Effector CD8-positive, alpha-beta T cell (primary cell): ENCODE data around the gene MYOCD.

Source experiments
- DNase-seq: peaks from one replicate; lab custom pipeline; 2025; lab: John Stamatoyannopoulos, UW

MYOCD gene

DNA sequence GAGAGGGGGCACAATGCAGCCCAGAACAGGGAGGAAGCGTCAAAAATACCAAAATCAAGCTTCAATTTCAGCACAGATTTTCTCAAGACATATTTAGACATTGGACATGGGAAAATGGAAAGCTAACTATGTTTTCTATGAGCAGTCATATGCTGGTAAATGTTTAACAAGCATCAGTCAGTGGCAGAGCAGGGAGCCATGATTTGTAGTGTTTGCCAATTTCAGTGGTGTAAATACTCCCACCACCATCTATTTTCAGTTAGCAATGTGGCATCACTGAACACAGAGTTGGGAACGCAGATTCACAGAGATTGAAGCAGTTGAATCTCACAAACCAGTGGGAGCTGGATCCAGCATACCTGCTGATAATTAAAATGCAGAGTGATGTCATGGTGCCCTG lies 24.6 kb upstream of the MYOCD start:
- DNase-seq, result no peak

DNA sequence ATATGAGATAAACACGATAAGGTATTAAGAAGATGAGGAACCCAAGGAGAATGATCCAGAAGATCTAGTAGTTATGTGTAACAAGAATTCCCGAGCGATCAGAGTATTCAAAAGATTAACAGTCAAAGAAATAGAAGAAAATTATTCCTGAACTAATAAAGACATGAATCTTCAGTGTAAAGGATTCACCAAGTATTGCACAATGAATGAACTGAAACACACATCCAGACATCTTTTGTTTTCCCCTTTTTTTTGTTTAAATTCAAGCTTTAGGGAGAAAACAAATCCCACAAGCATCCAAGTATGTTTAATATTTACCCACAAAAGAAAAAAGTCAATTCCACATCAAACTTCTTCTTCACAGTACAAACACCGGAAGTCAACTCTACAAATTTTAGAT lies 23.7 kb upstream of the MYOCD start:
- DNase-seq, result no peak

DNA sequence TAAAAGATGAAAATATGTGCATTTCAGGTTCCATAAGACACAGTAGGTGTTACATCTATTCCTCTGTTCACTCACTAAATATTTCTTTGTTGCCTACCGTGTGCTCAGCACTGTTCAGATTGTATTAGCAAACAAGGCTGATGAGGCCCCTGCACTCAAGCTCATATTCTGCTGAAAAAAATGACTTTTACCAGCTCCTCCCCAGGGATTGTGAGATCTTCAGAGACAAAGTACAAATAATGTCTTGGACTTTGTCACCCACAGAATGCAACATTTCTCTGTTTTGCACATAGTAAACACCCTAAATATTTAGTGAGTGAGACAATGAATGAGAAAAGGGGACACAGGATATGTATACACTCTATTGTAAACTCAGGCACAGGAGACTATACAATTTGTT lies 21.9 kb upstream of the MYOCD start:
- no peak for DNase-seq

DNA sequence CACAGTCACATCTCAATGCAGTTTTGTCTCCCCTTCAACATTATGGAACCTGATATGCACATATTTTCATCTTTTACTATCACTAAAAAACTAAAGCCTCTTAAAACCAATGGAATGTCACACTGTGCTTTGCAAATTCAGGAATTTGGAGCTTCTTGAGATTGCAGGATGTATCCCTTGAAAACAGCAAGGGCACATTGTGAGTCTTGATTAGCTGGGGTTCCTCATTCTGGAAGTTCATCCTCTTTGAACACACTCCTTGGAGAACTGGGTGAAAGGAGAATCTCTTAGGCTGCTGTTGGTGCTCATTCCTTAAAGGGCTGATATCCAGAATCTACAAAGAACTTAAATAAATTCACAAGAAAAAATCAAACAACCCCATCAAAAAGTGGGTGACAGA lies 21.1 kb upstream of the MYOCD start:
- no peak for DNase-seq

DNA sequence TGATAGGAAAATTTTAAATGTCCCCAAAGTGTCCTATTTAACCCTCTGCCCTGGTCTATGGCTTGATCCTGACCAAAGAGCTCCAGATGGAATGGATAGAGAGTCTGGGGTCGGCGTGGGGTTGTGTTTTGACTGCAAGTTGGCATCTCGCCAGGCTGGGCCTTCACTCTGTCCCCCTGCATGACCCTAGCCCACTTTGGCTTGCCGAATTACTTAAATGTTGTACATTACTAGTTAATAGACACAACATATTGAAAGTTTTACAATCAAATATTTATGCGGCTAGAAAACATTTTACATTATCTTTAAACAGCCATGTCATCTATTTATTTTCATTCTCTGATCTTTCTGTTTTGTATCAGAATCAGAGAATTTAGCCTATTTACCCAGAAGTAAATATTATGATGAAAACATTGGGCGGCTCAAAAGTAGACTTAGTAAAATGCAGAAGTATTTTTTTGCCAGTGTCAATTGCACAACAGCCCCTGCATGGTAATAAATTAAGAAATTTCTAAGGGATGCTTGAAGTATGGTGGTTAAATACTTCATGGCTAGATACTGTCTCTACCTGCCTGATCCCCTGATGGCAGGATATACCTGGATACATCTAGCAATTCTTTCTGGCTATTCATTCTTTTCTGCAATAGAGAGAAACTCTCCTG lies 18.8 kb upstream of the MYOCD start:
- DNase-seq, result no peak

DNA sequence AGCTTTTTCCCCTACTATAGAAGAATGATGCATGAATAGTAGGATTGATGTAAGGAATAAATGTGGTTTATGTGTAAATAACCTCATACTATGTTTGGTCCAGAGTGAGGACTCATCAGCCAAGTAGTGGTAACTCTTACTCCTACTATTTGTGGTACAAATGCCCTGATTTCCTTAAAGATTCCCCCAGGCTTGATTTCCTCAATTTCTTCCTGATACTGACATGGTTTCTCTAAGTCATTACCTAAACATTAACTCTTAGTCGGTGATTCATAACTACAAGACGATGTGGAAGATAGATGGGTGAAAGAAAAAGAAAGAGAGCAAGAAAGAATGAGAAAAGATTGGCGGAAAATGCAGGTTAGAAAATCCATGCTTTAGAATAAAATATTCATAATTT lies 17.2 kb upstream of the MYOCD start:
- DNase-seq, result no peak

DNA sequence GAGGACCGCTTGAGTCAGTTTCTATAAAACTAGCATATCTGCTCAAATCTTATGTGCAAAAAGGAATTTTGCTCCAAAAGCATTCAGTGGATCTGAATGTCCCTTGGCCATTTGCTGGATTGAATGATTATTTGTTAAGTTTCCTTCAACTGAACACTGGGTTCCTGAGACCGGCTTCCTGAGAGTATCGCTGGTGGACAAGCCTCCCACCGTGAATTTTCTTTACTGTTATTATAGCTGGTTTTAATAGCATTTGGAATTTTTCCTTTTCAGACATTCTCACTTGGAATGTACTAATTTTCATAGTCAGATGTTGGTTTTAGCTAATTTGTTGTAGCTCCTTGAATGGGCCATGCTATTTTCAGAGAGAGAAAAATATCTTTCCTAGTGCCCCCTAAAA lies 9.8 kb upstream of the MYOCD start:
- DNase-seq, result no peak

DNA sequence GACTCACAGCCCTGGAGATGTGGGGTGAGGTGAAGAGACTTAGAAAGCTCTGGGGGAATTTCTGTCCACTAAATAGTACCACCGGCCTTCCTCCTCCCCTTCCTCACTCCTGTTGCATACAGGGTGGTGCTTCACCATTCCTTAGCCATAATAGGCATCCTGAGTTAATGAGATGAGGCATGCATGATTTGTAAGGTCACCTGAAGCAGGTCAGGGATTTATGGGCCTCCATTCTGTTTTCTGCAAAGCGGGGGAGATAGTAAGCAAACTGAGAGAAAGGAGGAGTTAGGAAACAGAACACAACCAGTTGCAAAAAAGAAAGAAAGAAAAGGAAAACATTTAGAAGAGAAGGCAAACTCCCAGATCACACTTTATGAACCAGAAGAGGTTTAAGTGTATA lies 9.3 kb upstream of the MYOCD start:
- no peak for DNase-seq

DNA sequence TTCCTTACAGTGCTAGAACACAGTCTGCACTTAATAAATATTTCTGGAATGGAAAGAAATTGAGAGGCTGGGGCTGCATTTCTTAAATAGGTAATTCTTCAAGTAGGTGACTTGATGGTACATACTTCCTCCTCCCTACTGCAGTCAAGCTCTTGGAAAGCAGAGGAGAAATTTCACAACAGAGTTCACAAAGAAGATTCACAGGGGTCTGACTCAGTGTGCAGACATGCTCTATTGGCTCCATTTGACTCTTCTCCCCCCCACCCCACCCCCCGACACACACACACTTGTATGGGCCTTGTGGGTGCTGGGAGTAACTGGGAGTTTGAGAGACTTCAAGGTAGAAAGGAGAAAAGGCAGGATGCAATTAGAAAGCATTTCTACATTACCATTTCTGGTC lies 6.2 kb upstream of the MYOCD start:
- no peak for DNase-seq

DNA sequence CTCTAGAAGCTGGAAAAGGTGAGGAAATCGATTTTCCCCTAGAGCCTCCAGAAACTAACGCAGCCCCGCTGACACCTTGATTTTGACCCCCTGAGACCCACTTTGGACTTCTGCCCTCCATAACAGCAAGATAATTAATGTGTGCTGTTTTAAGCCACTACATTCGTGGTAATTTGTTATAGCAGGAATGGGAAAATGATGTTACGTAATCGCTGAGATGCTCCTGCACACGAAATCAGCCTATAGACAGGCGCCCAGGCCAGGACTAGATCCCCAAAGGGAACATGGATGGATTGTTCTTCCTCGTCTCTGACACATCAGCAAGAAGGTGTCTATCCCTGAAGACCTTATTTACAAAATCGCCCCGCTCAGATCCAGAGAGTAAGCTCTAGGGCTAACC lies 1.4 kb upstream of the MYOCD start:
- no peak for DNase-seq

DNA sequence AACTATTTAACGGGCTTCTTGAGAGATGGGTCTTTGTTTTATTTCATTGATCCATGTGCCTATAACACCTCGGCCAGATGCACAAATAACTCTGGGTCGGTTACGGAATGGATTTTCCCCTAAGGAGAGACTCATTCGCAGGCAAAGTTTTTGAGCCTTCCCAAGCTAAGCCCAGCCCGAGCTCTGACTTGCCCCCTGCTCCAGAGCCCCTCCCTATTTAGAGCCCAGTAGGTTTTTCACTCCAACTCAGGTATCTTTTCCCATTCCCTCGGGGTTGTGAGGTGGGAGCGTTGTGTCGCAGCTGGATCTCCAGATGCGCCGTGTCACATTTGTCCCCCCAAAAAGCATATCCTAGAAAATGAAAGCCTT lies 812 bp upstream of the MYOCD start:
- DNase-seq, result no peak

DNA sequence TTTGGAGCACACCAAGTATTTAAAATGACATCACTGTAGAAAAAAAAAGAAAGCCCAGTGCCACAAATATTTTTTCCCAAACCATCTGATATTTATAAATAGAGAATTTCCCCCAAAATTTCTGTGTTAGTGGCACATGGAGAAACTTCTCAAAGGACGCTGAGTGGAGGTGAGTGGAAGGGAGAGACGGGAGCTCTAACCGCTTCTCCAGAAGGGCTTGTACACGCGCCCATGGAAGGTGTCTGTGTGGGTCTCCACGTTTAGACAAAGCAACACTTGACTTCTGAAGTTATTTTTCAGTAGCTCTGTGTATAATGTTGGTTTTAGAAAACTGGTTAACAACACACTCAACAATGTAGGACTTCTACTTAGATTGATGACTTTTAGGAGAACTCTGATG lies 1.0 kb downstream of the MYOCD start:
- no peak for DNase-seq

DNA sequence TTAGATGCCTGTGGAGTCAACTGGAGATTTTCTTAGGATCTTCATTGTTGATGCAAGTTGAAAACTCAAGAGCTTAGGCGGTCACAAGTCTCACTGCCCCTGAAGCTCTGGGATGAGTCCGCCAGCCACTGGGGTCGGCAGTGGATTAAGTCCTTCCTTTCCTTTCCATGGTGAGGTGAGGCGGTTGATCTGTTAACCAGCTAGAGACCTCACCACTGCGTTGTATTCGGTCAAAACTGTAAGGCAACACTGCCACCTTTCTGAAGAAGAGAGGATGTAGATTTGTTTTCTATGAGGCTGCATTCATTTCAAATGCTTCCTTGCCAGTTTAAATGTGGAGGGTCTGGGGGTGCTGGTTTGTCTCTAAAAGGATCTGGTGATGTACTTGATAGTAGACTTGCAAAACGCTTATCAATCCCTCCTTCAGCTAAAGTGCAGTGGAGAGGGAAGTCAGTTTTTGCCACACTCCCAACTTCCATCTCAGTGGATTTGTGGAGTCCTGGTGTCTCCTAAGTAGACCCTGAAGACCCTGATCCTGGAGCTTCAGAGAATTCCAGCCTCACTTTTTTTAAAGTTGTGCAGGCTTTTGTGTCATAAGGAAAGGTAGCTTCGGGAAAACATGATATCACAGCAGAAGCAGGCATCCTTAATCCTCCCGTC lies 1.7 kb downstream of the MYOCD start:
- no peak for DNase-seq

DNA sequence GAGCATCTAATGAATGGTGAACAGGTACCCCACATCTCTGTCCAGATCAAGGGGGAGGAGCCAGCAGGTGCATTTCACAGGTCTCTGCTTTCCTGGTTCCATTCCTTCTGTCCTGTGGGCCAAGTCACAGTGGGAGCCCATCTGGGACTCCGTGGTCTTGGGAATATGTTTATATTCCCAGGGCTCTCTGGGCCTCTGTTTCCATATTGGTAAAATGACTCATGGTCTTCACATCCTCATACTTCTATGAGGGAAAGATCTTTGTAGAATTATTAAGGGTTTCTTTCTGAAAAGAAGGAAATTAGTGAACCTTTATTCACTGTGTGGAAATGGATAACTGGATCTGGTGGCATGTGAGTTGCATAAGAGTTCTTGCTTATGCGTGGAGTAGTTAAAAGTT lies 6.2 kb downstream of the MYOCD start:
- no peak for DNase-seq

DNA sequence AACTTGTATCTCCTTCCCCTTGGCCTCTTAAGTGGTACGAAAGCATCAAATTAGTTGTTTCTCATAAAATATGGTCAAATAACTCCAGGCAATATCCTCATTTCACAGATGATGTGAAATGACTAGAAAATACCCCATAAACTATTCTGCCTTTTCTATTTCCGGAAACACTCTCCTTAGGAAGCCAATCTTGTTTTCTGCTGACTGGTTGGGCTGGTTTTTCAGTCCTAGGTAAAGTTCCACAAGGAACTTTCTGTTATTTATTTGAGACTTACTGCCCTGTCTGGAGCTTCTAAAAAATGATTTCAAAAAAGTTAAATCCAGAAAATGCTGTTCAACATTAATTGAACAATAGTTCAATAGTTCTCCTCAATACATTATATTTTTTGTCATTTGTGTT lies 7.3 kb downstream of the MYOCD start:
- DNase-seq, result no peak

DNA sequence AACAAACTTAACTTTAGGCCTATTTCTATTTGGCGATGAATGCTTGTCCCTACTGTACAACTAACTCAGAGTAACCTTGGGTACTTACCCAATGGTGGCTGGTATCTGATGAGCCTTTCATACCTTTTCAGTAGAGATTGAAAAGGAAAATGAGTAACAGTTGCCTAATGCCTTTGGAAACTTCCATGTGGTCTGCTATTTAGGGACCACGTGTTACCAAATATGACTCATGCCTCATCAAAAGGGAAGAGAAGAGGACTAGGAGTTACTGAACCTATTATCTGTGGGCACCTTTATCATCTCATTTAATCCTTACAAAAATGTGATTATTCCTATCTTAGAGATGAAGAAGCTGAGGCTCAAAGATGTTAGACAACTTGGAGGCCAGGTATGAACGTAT lies 8.1 kb downstream of the MYOCD start:
- no peak for DNase-seq

DNA sequence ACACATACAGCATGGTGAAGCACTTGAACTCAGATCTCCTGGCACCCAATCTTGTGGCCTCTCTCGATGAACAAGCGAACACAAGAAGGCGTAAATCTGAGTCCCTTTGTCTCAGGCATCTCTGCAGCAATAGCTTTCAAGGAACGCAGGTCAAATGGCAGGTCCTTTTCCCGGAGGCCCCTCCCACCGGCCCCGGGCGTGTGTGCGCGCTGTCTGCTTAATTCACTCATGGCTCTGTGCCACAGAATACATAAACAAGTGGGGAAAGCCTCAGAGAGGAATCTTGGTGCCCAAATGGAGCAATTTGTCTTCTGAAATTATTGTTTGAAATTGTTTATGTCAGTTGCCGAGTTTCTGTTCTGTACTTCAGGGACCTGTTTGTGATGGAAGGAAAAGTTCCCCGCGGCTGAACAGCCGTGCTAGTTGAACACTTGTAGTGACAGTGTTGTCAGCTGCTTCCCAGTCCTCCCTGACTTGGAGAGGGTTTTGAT lies 14.8 kb downstream of the MYOCD start:
- DNase-seq, result no peak

DNA sequence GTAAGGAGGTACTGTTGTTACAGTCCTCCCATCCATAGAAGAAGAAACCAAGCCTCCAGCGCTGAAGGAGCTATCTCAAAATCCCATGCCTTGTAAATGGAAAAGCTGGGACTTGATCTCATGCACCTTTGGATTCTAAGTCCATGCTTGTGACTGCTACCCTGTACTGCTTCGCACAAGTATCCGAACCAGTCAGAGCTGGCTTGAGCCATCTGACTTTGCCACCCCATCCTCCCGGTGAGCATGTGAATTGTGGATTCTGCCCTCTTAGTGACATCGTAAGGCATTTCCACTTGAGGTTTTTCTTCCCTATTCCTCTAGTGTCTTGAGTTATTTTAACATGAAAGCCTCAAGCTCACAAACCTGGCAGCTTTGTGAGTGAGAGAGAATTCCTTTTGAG lies 15.3 kb downstream of the MYOCD start:
- DNase-seq, result no peak

DNA sequence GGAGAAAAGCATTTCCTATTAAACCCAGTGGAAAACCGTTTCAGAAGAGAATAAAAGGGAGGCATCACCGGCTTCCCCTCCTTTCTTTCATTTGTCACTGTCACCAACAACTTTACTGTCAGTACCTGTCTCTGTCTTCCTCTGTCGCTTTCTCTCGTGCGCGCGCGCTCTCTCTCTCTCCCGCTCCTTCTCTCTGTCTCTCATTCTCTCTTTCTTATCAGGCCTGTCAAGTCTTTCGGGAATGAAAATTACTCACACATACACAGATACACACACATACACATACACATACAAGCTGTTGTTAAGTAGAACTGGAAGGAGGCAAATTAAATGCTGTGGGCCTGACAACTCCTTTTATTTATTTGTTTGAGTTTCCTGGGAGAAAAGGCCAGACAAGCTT lies 17.6 kb downstream of the MYOCD start:
- no peak for DNase-seq

DNA sequence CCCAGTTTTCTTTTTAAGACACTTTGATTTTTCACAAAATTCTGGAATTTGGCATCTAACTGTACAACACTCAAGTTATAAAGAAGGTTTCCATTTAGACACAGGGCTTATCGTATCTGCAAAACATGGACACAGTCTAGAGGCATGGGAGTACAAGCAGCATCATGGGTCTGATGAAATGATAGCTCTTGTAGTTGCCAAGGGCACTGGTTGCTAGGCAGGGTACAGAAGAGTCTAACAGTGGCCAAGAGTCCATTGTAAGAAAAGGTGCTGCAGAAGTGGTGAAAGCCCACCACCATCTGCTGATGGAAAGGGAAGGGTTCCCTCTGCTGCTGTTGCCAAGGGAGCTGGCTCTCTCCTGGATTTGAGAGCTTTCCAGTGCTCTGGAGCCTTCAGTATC lies 20.8 kb downstream of the MYOCD start:
- no peak for DNase-seq

DNA sequence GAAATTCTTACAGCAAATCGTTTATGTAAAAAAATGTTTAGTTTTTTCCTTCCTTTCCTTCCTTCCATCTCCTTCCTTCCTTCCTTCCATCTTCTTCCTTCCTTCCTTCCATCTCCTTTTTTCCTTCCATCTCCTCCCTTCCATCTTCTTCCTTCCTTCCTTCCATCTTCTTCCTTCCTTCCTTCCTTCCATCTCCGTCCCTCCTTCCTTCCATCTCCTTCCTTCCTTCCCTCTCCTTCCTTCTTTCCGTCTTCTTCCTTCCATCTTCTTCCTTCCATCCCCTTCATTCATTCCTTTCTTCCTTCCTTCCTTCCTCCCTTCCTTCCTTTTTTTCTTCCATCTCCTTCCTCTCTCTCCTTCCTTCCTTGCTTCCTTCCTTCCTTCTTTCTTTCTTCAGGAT lies 22.7 kb downstream of the MYOCD start:
- DNase-seq, result no peak

DNA sequence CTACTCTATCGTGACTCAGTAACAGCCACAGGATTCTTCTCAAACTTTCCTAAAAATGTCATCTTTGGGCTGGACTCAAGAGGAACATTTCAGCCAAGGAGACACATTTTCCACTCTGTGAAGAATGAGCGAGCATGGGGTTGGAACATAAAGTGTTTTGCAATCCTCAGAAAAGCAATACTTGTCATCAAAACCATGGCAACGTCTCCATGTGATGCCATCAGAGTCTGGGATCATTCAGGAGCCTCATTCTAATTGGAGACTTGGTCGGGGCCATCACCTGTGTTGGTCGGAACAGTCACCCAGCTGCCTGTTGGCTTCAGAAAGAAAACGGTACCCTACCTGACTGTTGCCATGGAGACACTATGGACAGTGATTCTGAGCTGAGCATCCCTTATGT lies 25.5 kb downstream of the MYOCD start:
- DNase-seq, result no peak

DNA sequence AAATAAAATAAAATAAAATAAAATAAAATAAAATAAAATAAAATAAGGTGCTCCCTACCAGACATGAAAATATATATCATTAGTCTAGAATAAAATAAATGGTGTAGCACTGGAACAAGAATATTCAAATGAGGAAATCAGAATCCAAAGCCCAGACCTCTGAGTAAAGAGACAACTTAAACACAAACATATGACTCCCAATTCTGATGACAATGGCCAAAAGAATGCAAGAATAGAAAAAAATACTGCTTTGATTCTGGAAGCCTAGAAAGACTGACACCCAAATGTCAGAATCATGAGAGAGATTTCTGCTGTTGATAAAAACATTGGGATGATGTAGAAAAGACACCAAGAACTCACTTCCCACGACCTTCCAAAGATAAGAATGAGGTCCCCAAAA lies 27.9 kb downstream of the MYOCD start:
- no peak for DNase-seq

DNA sequence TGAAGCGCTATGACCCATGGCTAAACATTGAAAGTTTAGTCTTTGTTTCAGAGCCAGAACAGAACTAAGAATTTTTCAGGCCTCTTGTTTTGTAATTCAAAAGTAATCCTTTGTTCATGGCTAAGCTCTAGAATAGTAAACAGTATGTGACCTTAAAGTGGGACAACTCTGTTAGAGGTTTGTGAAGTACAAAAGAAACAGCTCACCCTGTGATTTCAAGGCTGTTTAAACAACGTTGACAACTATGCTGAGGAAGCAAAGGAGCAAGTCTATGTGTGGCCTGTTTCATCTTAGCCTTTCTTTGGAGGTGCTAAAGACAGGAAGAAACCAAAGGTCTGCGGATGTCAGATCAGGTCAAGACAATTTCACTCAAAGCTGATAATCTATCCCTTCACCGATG lies 40.4 kb downstream of the MYOCD start:
- no peak for DNase-seq
